HepG2 (cell line): ENCODE measurements around the gene LITAF. TPM values are rescaled to one million over a fixed set of nuclear protein-coding genes. Genes with fewer than 3 reads are reported as not detected.
A peak's percentile ranks its signal among the peaks of the same experiment; 100 is the strongest.

Experiments
- ATF7 ChIP-seq, 2 experiments: fragments of 450-650 bp in 1 of 2; sonication (generic) in 1 of 2; formaldehyde crosslinking in 1 of 2; IDR thresholded peaks; 2 replicates each; pipeline versions ENCODE4 v1.4.0 to v1.6.1; 2016 to 2020; ENCODE audit warnings: antibody characterized with exemption in 1 of 2, mild to moderate bottlenecking in 1 of 2, missing genetic modification reagents in 1 of 2
- CTCF ChIP-seq: sonication (generic); formaldehyde crosslinking; IDR thresholded peaks from 2 replicates; pipeline ENCODE4 v1.5.0; 2020; ENCODE audit warnings: mild to moderate bottlenecking, missing genetic modification reagents, moderate library complexity
- DNMT3B ChIP-seq: conservative IDR thresholded peaks from 2 replicates; pipeline ENCODE4 v1.6.1; 2016; ENCODE audit warnings: missing biosample characterization, control low read depth
- FOSL2 ChIP-seq: sonication (generic); formaldehyde crosslinking; IDR thresholded peaks from 2 replicates; pipeline ENCODE4 v1.4.0; 2020; ENCODE audit warnings: missing genetic modification reagents
- HES4 ChIP-seq: sonication (generic); formaldehyde crosslinking; IDR thresholded peaks from 2 replicates; pipeline ENCODE4 v1.9.0; 2021; ENCODE audit warnings: mild to moderate bottlenecking, missing genetic modification reagents, borderline replicate concordance
- HNF4A ChIP-seq: sonication (generic); formaldehyde crosslinking; IDR thresholded peaks from 2 replicates; pipeline ENCODE4 v1.4.0; 2020; ENCODE audit warnings: missing genetic modification reagents
- MIXL1 ChIP-seq: IDR thresholded peaks from 2 replicates; pipeline ENCODE4 v1.6.1; 2016
- MXD3 ChIP-seq: IDR thresholded peaks from 2 replicates; pipeline ENCODE4 v1.6.1; 2016; ENCODE audit warnings: mild to moderate bottlenecking, missing biosample characterization, missing genetic modification reagents
- NFIB ChIP-seq: sonication (generic); formaldehyde crosslinking; IDR thresholded peaks from 2 replicates; pipeline ENCODE4 v1.9.0; 2021; ENCODE audit warnings: missing genetic modification reagents, mild to moderate bottlenecking, borderline replicate concordance
- PATZ1 ChIP-seq: sonication (generic); formaldehyde crosslinking; IDR thresholded peaks from 2 replicates; pipeline ENCODE4 v1.4.0; 2020; ENCODE audit warnings: missing genetic modification reagents
- SCMH1 ChIP-seq: sonication (generic); formaldehyde crosslinking; IDR thresholded peaks from 2 replicates; pipeline ENCODE4 v1.9.0; 2021; ENCODE audit warnings: missing genetic modification reagents, mild to moderate bottlenecking, borderline replicate concordance
- SP140L ChIP-seq: sonication (generic); formaldehyde crosslinking; IDR thresholded peaks from 2 replicates; pipeline ENCODE4 v1.4.0; 2020; ENCODE audit warnings: missing genetic modification reagents, borderline replicate concordance
- TEAD3 ChIP-seq: optimal IDR thresholded peaks from 2 replicates; pipeline ENCODE3; 2016; ENCODE audit warnings: borderline replicate concordance
- YEATS4 ChIP-seq: sonication (generic); formaldehyde crosslinking; IDR thresholded peaks from 2 replicates; pipeline ENCODE4 v1.4.0; 2020; ENCODE audit warnings: missing genetic modification reagents, borderline replicate concordance
- ZBTB44 ChIP-seq: sonication (generic); formaldehyde crosslinking; IDR thresholded peaks from 2 replicates; pipeline ENCODE4 v1.4.0; 2020; ENCODE audit warnings: missing genetic modification reagents
- ZFP90 ChIP-seq: sonication (generic); formaldehyde crosslinking; IDR thresholded peaks from 2 replicates; pipeline ENCODE4 v1.8.0; 2022; ENCODE audit warnings: missing genetic modification reagents, mild to moderate bottlenecking, inconsistent platforms, borderline replicate concordance
- ZFY ChIP-seq: sonication (generic); formaldehyde crosslinking; IDR thresholded peaks from 2 replicates; pipeline ENCODE4 v1.4.0; 2020; ENCODE audit warnings: missing genetic modification reagents
- ZNF276 ChIP-seq: sonication (generic); formaldehyde crosslinking; IDR thresholded peaks from 2 replicates; pipeline ENCODE4 v1.4.0; 2020; ENCODE audit warnings: mild to moderate bottlenecking, low read depth, missing genetic modification reagents
- ZNF652 ChIP-seq: IDR thresholded peaks from 2 replicates; pipeline ENCODE4 v1.6.1; 2016; ENCODE audit warnings: low read depth, borderline replicate concordance
- ZNF788 ChIP-seq: sonication (generic); formaldehyde crosslinking; IDR thresholded peaks from 2 replicates; pipeline ENCODE4 v1.5.0; 2020; ENCODE audit warnings: mild to moderate bottlenecking, missing genetic modification reagents, borderline replicate concordance
- polyA plus RNA-seq, 8 experiments: library from polyadenylated mRNA; depleted of rRNA in 3 of 8; stranded (reverse) in 7 of 8; unstranded in 1 of 8; fragments of >200 nt; fragmentation: Illumina TruSeq in 4 of 8; extraction: Trizol in 4 of 8; gene quantifications; 2 replicates each; pipeline versions ENCODE4 v1.2.1 to v1.2.3, GENCODE V29; 2011 to 2016; ENCODE audit warnings: low read depth in 4 of 8, missing spikeins in 1 of 8, mixed read lengths in 1 of 8; ENCODE audit not compliant: insufficient read depth in 1 of 8
- total RNA-seq, 5 experiments: library from RNA; depleted of rRNA; stranded (reverse); fragments of >200 nt; fragmentation: Illumina TruSeq; extraction: Trizol; gene quantifications; 2 replicates each; pipeline ENCODE4 v1.2.3, GENCODE V29; 2016; ENCODE audit warnings: low read depth in 1 of 5

The LITAF gene
- total and polyA plus RNA-seq, 2 of the 13 experiments (the other 11 are each of a cell fraction or from before 2014, with no cell fraction given), result 80.1 to 141 TPM

GRCh38 chr16:11576427-11577289 is 10.1 kb downstream of the LITAF start (continued):
- TF ChIP-seq ZFY (CRISPR knock-in tag), result no peak; the same call in none of the 2 replicates
- TF ChIP-seq ZNF276 (CRISPR knock-in tag), result no peak
- peak; percentile 68 for TF ChIP-seq FOSL2 (CRISPR knock-in tag)
- no peak for TF ChIP-seq ATF7 (IDR thresholded peaks at IDR 0.05)
- peak; percentile 50; the same call in 1 of the 2 replicates for TF ChIP-seq ATF7 (CRISPR knock-in tag; IDR thresholded peaks at IDR 0.05)
- no peak for TF ChIP-seq ZNF652
- TF ChIP-seq PATZ1 (CRISPR knock-in tag), result peak; percentile 38; the same call in 1 of the 2 replicates
- TF ChIP-seq TEAD3 (CRISPR knock-in tag), result peak; percentile 83
- no peak for TF ChIP-seq HES4 (CRISPR knock-in tag)
- TF ChIP-seq ZBTB44 (CRISPR knock-in tag), result no peak
- 0 out of 2 replicates have a peak, but pooled peaks have one; percentile 10 for TF ChIP-seq SP140L (CRISPR knock-in tag)
- peak; percentile 48; the same call in 1 of the 2 replicates for TF ChIP-seq YEATS4 (CRISPR knock-in tag)
- TF ChIP-seq ZNF788 (CRISPR knock-in tag), result peak; percentile 3; the same call in 1 of the 2 replicates
- TF ChIP-seq SCMH1 (CRISPR knock-in tag), result no peak
- peak; percentile 72; the same call in 1 of the 2 replicates for TF ChIP-seq MIXL1
- no peak for TF ChIP-seq NFIB (CRISPR knock-in tag)
- TF ChIP-seq DNMT3B (CRISPR knock-in tag), result peak; percentile 57; the same call in 1 of the 2 replicates
- TF ChIP-seq ZFP90 (CRISPR knock-in tag), result peak; percentile 34
- peak; percentile 76 for TF ChIP-seq HNF4A
- TF ChIP-seq MXD3 (CRISPR knock-in tag), result no peak
- TF ChIP-seq CTCF (CRISPR knock-in tag), result 0 out of 2 replicates have a peak, but pooled peaks have one; percentile 1
